Kidney epithelial cell (primary cell): ENCODE measurements around the gene DPEP1. TPM values are rescaled to one million over a fixed set of nuclear protein-coding genes. Genes with fewer than 3 reads are reported as not detected.

Experiments used
- DNase-seq: peaks from one replicate; pipeline ENCODE4 v3.0.0-alpha.2; 2010; ENCODE audit warnings: low read depth
- H3K27me3 ChIP-seq: 2 replicates; pipeline ENCODE4 v1.6.0; 2011; ENCODE audit warnings: low read length; ENCODE audit not compliant: control insufficient read depth, insufficient read depth
- H3K36me3 ChIP-seq: 2 replicates; pipeline ENCODE4 v1.5.1; 2011; ENCODE audit warnings: low read length; ENCODE audit not compliant: control insufficient read depth, insufficient read depth
- H3K4me3 ChIP-seq: 2 replicates; pipeline ENCODE4 v1.5.1; 2011; ENCODE audit warnings: low read depth, mild to moderate bottlenecking, control low read depth, low read length
- CTCF ChIP-seq: IDR thresholded peaks from 2 replicates; pipeline ENCODE4 v1.5.1; 2011; ENCODE audit warnings: mild to moderate bottlenecking, moderate library complexity, low read length, control low read depth, inconsistent platforms; ENCODE audit not compliant: insufficient read depth, poor library complexity, severe bottlenecking
- total RNA-seq: library from RNA; depleted of rRNA; stranded (reverse); fragments of >200 nt; gene quantifications from 2 replicates; pipeline ENCODE4 v1.2.3, GENCODE V29; 2015

DPEP1 gene
- total RNA-seq, 1 donor from 2014 or later: 1.2 TPM

DNA sequence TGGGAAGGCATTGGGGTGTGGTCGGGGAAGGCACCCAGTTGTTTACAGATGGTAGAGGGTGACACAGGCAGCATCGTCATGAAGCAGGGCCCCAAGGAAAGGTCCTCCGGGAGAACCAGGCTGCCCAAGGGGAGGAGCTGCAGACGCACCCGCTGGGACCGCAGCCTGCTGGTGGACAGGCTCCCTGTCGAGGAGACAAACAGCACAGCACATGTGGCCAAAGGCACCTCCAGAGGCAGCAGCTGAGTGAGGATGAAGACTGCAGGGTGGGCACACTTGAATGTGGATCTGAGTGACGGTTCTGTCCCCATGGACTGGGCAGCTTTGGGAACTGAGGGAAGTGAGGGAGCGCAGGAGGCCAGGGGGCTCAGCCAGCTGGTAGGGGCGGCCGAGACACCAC is 31.7 kb downstream of the DPEP1 start:
- Histone ChIP-seq H3K36me3 (peaks cover 1% of the 10 kb centered on the region), H3K27me3 (no peaks in the 10 kb centered on the region), H3K4me3 (no peak overlapping the region)
- no peak for TF ChIP-seq CTCF
- DNase-seq: no peak

DNA sequence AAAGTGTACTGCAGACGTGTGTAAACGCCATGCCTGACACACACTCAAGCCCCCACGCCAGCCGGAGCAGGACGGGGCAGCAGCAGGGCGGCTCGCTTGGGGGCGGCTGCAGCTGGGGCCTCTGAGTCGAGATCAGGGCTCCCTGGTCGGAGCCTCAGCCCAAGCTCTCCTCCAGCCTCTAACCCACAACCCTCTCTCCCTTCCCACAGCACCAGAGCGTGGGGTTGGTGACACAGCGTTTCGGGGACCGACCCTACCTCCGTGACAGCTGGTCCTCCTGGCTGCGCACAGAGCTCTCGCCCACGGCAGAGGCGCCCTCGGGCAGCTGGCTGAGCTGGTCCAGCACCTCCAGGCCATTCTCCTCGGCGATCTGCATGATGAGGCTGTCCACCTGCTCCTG is 32.8 kb downstream of the DPEP1 start:
- no peak for TF ChIP-seq CTCF
- peaks cover 1% of the 10 kb centered on the region for H3K36me3 ChIP-seq

GRCh38 chr16:89646906-89647305 is 33.5 kb downstream of the DPEP1 start:
- no peak for DNase-seq
- no peak for TF ChIP-seq CTCF
- Histone ChIP-seq H3K4me3 (no peak overlapping the region), H3K36me3 (peaks cover 1% of the 10 kb centered on the region), H3K27me3 (no peaks in the 10 kb centered on the region)

More for the DNA sequence above, 32.8 kb downstream of the DPEP1 start:
- no peaks in the 10 kb centered on the region for H3K27me3 ChIP-seq
- DNase-seq: no peak
- H3K4me3 ChIP-seq: no peak overlapping the region

- DNase-seq: no peak
- H3K36me3 ChIP-seq: peaks cover under 1% of the 10 kb centered on the region
- no peak for TF ChIP-seq CTCF
- no peaks in the 10 kb centered on the region for H3K27me3 ChIP-seq
- no peak overlapping the region for H3K4me3 ChIP-seq
Measured at GRCh38 chr16:89651584-89651983, 38.1 kb downstream of the DPEP1 start.

DNA sequence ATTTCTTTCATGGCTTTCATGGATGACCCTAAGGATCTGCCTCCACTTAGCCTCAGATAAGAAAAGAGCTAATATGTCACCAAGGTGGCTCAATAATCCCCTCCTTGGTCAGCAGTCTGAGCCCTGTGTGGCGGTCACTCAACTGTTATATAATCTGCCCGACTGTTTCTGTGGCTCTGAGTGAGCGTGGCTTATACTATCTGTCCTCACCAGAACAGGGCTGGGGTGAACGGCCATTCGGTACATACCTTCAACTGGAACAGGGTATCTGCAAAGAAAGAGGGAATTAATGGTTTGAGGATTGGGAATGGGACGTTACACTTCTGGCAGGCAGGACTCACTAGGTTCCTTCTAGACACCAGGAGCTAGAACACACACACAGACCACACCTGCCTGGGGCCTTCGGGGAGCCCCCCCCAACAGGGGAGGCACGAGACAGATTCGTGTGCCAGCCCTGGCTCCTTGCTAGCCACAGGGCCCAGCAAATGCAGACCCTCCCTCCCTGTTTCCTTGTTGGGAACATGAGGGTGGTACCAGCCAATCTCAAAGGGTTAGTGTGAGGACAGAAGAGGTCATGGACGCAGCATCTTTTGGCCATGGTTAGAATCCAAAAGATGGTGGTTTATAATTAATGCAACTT is 40.3 kb downstream of the DPEP1 start:
- H3K27me3 ChIP-seq: no peaks in the 10 kb centered on the region
- no peak for TF ChIP-seq CTCF
- H3K36me3 ChIP-seq: no peaks in the 10 kb centered on the region
- DNase-seq: no peak
- H3K4me3 ChIP-seq: no peak overlapping the region

DNA sequence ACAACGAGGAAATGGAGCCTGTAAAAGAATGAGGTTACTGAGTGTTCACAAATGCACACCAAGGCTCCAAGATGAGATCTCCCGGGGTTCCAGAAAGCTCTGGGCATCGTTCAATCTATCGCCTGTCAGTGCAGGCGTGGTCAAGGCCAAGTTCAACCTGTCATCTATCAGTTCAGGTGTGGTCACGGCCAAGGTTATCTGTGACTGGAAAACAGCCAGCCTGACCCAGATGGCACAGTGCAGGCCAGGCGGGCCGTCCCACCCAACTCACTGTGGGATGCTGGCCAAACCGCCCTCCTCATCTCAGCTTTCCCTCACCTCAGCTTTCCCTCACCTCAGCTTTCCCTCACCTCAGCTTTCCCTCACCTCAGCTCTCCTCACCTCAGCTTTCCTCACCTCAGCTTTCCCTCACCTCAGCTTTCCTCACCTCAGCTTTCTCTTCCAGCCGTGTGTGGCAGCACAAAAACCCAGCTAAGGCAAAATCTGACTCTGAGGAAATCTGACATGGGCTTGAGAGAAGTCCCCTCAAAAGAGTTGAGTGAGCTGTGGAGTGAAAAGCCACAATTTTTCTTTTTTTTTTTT is 41.7 kb downstream of the DPEP1 start:
- Histone ChIP-seq H3K36me3 (peaks cover under 1% of the 10 kb centered on the region), H3K27me3 (no peaks in the 10 kb centered on the region), H3K4me3 (no peak overlapping the region)
- no peak for TF ChIP-seq CTCF
- DNase-seq: no peak
